ENCODE results near the gene SKOR2. TPM values are rescaled to one million over a fixed set of nuclear protein-coding genes. Genes with fewer than 3 reads are reported as not detected.

Gene SKOR2
- not detected for total RNA-seq

DNA sequence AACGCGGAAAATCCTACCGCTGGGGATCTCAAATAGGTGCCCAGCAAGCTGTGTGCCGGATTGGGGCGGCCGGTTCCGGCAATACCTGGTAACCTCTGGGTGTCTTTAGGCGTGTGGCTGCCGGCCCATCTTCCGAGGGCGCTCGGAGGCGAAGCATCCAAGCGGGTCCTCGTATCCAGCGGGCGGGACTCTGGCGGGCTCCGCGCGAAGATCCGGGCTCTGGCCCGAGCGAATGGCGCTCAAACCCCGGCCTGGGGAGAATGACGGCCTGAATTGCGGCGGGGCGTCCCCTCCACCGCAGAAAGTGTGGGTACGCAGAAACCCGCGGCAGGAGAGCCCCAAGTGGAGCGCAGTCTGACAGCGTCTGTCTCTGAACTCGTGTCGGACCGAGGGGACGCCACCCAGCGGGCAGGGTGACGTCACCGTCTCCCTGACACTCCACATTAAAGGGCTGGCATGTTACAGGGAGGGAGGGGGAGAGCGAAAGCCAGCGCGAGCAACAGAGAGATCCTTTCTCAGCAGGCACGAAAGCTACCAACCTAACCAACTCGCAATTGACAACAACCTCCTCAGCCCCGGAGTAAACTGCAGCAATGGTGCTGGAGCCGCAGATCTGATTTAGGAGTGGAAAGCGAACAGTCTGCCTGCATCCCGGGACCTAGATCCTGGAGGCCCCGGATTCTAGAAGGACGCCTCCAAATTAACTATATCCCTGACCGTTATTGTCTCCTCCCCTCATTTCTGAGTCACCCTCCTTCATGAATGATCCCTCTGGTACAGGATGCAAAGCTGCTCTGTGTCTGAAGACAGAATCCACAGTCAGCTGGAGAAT is at the start of gene SKOR2:
Gene SKOR2, minus strand, starts transcription at position 372 of the 832 bp plus-strand sequence. CDS start 2,477 bp downstream, outside the sequence.
- Mint-ChIP-seq H3K9me3 (peaks cover 5 to 8% of the 10 kb centered on the region in 2 donors), H3K36me3 (peaks cover 20 to 49% of the 10 kb centered on the region in 2 donors), H3K27ac (no peak within 1 kb of the TSS)
- DNase-seq (ENCODE audit: low spot score in 2 of 2) (peak; percentile 11 to 74), ATAC-seq (peak; percentile 26 to 91)

DNA sequence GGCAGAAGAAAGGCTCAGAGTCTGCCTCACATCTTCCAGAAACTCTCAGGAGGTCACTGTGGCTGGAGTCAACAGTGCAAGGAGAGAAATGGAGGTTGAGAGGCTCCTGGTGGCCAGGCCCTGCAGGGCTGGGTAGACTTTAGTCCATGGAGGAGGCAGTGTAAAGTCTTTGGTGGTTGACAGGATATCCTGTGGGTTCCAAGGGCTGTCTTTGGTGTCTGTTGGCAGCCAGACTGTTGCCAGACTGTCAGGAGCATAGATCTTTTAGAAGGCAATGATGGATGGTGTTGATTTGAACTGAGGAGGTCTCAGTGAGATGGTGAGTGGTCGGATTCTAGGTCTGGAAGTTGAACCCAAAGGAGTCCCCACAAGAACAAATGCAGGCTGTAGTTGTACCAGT is 45.0 kb upstream of the SKOR2 start:
- ATAC-seq = no peak
- DNase-seq (ENCODE audit: low spot score in 2 of 2) = no peak
- H3K9me3 Mint-ChIP-seq = peaks cover 9 to 14% of the 10 kb centered on the region in 2 donors
- H3K36me3 Mint-ChIP-seq = no peaks in the 10 kb centered on the region
- no peak overlapping the region for H3K27ac Mint-ChIP-seq

DNA sequence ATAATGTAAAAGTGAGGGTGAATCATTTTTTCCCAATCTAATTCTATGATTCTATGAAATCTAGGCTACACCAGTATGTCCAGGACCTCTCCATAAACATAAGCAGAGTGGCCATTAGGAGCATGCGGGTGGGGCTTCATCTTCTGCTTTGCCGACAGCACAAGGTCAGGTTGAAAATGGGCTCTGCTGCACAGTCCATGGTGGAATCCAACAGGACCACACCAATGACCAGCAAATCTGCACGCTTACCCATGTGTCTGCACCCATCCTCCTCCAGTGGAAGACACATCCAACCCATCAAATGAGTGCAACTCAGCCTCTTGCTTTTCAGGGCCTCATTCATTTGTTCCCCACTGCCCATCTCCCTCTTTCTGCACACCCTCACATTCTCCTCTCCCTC is 43.3 kb upstream of the SKOR2 start:
- peaks cover 9% of the 10 kb centered on the region in 2 donors for H3K9me3 Mint-ChIP-seq
- H3K27ac Mint-ChIP-seq = no peak overlapping the region
- ATAC-seq (no peak), DNase-seq (ENCODE audit: low spot score in 2 of 2) (no peak)
- H3K36me3 Mint-ChIP-seq = no peaks in the 10 kb centered on the region

- Mint-ChIP-seq H3K36me3 (no peaks in the 10 kb centered on the region), H3K9me3 (no peaks in the 10 kb centered on the region), H3K27ac (no peak overlapping the region)
- DNase-seq (ENCODE audit: low spot score in 2 of 2) (no peak), ATAC-seq (no peak)
Measured at GRCh38 chr18:47288741-47289140, 37.3 kb upstream of the SKOR2 start.

DNA sequence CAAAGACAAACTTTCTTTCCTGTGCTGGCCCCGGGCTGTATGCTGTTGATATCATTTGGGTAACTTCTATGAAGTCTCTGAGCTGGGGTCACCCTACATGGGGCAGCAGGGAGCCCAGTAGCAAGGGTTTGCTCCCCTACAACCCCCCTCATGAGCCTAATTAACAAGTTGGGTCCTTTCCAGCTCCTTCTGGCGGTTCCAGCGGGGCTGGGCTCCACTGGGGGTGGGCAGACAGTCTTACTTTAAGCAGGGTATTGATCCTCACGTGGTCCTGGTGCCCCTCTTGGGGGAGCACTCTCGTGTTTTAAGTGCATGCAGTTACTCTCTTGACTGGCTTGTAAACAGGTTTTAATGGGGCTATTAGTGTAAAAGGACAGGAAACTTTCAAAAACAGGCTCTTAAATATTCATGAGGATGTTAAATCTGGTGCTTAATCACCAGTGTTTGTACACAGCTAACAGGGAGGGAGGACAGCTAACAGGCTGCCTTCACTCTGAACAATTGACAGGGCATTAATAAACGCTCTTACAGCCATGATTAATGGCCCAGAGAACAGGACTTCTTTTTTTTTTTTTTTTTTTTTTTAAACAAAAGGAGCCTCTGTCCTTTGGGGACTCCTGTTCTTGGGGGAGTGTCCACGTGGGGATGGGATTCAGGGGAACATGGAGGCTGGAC is 36.6 kb upstream of the SKOR2 start:
- Mint-ChIP-seq H3K27ac (peak overlapping the region in 1 of 2 donors; percentile 66), H3K9me3 (no peaks in the 10 kb centered on the region), H3K36me3 (no peaks in the 10 kb centered on the region)
- ATAC-seq (no peak), DNase-seq (ENCODE audit: low spot score in 2 of 2) (no peak)

DNA sequence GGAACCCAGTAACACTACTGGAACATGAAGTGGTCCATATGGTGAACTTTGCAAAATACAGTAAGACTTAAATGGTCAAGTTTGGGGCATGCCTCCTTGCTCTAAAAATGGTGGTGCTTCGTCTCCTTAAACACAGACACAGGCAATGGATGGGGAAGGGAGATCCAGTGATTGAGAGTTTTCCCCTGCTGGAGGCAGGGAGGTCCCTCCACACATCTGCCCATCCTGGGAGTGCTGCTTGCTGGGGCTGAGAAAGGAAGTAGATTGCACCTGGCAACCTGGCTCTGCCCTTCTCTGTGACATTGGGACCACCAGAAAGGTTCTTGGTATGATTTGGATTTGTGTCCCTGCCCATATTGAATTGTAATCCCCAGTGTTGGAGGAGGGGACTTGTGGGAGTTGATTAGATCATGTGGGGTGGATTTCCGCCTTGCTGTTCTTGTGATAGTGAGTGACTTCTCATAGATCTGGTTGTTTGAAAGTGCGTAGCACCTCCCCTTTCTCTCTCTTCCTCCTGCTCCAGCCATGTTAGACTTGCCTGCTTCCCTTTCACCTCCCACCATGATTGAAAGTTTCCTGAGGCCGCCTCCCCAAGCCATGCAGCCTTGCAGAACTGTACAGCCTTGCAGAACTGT is 35.4 kb upstream of the SKOR2 start:
- no peak for ATAC-seq

GRCh38 chr18:47285456-47285855 is 34.0 kb upstream of the SKOR2 start:
- no peaks in the 10 kb centered on the region for H3K36me3 Mint-ChIP-seq
- ATAC-seq = no peak
- H3K27ac Mint-ChIP-seq = no peak overlapping the region
- H3K9me3 Mint-ChIP-seq = no peaks in the 10 kb centered on the region
- DNase-seq (ENCODE audit: low spot score in 2 of 2) = no peak

More for the DNA sequence above, 35.4 kb upstream of the SKOR2 start:
- Mint-ChIP-seq H3K36me3 (no peaks in the 10 kb centered on the region), H3K9me3 (no peaks in the 10 kb centered on the region), H3K27ac (no peak overlapping the region)
- DNase-seq (ENCODE audit: low spot score in 2 of 2) = no peak

GRCh38 chr18:47284721-47285395 is 33.4 kb upstream of the SKOR2 start:
- no peaks in the 10 kb centered on the region for H3K36me3 Mint-ChIP-seq
- no peak overlapping the region for H3K27ac Mint-ChIP-seq
- no peaks in the 10 kb centered on the region for H3K9me3 Mint-ChIP-seq
- ATAC-seq = no peak
- no peak for DNase-seq (ENCODE audit: low spot score in 2 of 2)

DNA sequence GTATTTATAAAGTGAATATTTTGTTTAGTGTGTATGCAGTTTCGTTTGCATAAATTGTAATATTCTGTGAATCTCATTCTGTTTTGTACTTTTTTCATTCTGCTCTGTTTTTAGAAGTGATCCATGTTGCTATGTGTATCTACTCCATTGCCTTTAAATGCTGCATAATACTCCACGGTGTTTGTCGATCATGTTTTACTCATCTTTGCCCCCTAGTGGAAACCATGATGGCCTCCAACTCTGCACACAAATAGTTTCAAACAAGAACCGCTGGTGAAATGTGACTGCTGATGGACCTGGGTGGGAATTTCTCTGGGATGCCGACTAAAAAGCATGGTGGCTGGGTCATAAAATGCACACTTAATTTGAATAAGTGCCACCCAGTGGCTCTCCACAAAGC is 32.0 kb upstream of the SKOR2 start:
- Mint-ChIP-seq H3K9me3 (no peaks in the 10 kb centered on the region), H3K27ac (no peak overlapping the region), H3K36me3 (no peaks in the 10 kb centered on the region)
- DNase-seq (ENCODE audit: low spot score in 2 of 2) = no peak
- no peak for ATAC-seq

DNA sequence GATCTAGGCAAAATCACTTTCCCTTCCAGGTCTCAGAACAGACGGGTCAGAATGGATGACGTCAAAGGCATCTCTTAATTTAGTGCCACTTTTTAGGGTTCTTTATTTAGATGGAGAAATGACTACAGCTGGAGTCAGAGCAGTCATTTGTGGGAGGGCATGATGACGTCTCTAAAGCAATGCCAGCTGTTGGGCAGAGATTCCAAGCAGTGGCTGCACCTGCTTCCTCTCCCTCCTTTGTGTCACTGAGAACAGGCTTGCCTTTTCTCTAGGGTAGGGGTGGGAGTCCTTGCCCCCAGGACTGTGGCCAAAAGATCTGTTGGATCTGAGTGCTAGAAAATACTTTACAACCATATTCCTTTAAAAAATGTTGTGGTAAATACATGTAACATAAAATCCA is 28.7 kb upstream of the SKOR2 start:
- peaks cover 0 to 4% of the 10 kb centered on the region in 2 donors for H3K9me3 Mint-ChIP-seq
- DNase-seq (ENCODE audit: low spot score in 2 of 2) (no peak), ATAC-seq (no peak)
- no peaks in the 10 kb centered on the region for H3K36me3 Mint-ChIP-seq
- H3K27ac Mint-ChIP-seq = no peak overlapping the region

DNA sequence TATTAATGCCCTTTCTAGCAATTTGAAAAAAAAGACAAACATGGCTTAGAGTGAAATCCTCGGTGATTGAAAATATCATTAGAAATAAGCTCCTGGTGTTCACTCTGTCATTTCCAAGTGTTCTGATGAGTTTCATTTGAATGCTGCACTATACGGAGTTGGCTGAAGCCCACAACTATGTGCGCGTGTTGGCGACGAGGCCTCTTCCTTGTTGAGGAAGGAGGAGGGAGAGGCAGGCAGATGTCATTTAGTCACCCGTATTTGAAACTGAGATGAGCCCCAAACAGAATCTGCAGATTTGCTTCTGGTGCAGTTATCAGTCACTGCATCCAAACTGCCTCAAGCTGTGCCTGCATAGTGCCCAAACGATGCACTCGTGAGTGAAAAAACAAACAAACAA is 23.5 kb upstream of the SKOR2 start:
- DNase-seq (ENCODE audit: low spot score in 2 of 2) (no peak), ATAC-seq (no peak)
- H3K9me3 Mint-ChIP-seq = peaks cover 0 to 4% of the 10 kb centered on the region in 2 donors
- no peaks in the 10 kb centered on the region for H3K36me3 Mint-ChIP-seq
- no peak overlapping the region for H3K27ac Mint-ChIP-seq

- ATAC-seq = no peak
- Mint-ChIP-seq H3K9me3 (no peaks in the 10 kb centered on the region), H3K36me3 (peaks cover 10 to 15% of the 10 kb centered on the region in 2 donors), H3K27ac (no peak overlapping the region)
- DNase-seq (ENCODE audit: low spot score in 2 of 2) = no peak
Measured at GRCh38 chr18:47265197-47265596, 13.7 kb upstream of the SKOR2 start.

- no peak for ATAC-seq
- Mint-ChIP-seq H3K9me3 (peaks cover 0 to 4% of the 10 kb centered on the region in 2 donors), H3K36me3 (peaks cover 17 to 18% of the 10 kb centered on the region in 2 donors), H3K27ac (no peak overlapping the region)
- DNase-seq (ENCODE audit: low spot score in 2 of 2) = no peak
Measured at GRCh38 chr18:47264308-47264700, 12.8 kb upstream of the SKOR2 start.

DNA sequence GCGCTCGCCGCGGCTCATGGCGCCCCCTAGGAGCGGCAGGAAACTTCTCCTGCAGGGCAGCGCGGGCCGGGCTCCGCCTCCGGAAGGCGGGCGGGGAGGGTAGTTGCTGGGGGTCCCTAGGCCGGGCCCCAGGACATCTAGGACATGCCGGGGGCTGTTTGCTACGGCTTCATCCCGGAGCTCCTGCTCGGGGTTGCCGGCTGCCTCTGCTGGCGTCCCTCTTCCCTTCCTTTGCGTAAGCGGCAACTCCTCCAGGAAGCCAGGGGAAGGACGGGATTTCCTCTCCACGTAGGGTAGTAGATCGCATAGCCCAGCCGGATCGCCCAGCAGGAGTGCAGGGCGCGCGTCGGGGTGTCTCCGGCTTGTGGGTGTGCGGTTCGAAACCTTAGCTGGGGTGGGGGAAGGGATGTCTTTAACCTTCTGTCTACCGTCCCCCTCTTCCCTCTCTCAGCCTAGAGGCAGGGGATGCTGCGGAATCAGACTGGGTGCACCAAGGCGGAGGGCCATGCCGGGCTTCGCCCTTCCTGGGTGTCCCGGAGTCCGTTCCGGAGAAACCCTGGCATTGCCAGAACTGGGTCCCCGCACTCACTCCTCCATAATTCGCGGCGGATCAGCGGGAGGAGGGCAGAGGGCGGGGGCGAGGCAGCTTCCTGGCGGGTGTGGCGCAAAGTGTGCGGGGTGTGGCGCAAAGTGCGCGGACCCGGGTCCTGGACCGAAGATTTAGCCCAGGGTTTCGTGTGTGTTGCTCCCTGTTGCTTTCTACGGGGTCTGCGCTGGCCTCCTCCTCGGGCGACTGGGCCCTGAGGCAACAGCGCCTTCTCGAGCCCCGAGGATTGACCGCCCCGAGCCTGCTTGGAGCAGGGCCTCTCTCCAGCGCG is 12.2 kb upstream of the SKOR2 start:
- peak in 1 of 2 donors; percentile 10 for DNase-seq (ENCODE audit: low spot score in 2 of 2)
- ATAC-seq = peak in 1 of 2 donors; percentile 28
- Mint-ChIP-seq H3K9me3 (peaks cover 0 to 5% of the 10 kb centered on the region in 2 donors), H3K27ac (no peak overlapping the region), H3K36me3 (peaks cover 17 to 18% of the 10 kb centered on the region in 2 donors)

- DNase-seq (ENCODE audit: low spot score in 2 of 2) = no peak
- ATAC-seq = no peak
- Mint-ChIP-seq H3K27ac (no peak overlapping the region), H3K9me3 (peaks cover 0 to 5% of the 10 kb centered on the region in 2 donors), H3K36me3 (peaks cover 17 to 18% of the 10 kb centered on the region in 2 donors)
Measured at GRCh38 chr18:47263150-47263429, 11.6 kb upstream of the SKOR2 start.
